Testis (tissue), 3 donors: ENCODE results near the gene CDH12. TPM values are rescaled to one million over a fixed set of nuclear protein-coding genes. Genes with fewer than 3 reads are reported as not detected.
"Not testable (repeated sequence)": the region's sequence is repeated elsewhere in the genome, so short reads cannot be mapped to it uniquely, and the experiment has no call there.

Experiments
- DNase-seq: peaks from one replicate; pipeline ENCODE4 v3.0.0-alpha.2; 2019
- H3K27ac ChIP-seq, 2 donors: fragments of 200-600 bp; sonication (generic); one replicate each; pipeline ENCODE4 v1.5.1; 2019
- H3K27me3 ChIP-seq: fragments of 200-600 bp; sonication (generic); one replicate; pipeline ENCODE4 v1.5.1; 2019
- H3K36me3 ChIP-seq: fragments of 200-600 bp; sonication (generic); one replicate; pipeline ENCODE4 v1.5.1; 2017; ENCODE audit warnings: low read depth; ENCODE audit errors: missing control alignments
- H3K4me1 ChIP-seq: fragments of 200-600 bp; sonication (generic); one replicate; pipeline ENCODE4 v1.5.1; 2019
- H3K4me3 ChIP-seq, 2 donors: fragments of 200-600 bp; sonication (generic); one replicate each; pipeline ENCODE4 v1.5.1; 2017 to 2019
- H3K9me3 ChIP-seq: fragments of 200-600 bp; sonication (generic); one replicate; pipeline ENCODE4 v1.5.1; 2017
- CTCF ChIP-seq, 3 experiments: fragments of 450-650 bp in 2 of 3; fragments of 200-600 bp in 1 of 3; sonication (generic) in 1 of 3; IDR thresholded peaks; one replicate each; pipeline ENCODE4 v1.5.1; 2016 to 2019; ENCODE audit warnings: antibody characterized with exemption in 3 of 3, mild to moderate bottlenecking in 2 of 3, moderate library complexity in 1 of 3
- POLR2A ChIP-seq: fragments of 450-650 bp; IDR thresholded peaks from one replicate; pipeline ENCODE4 v1.6.1; 2017; ENCODE audit warnings: antibody characterized with exemption, mild to moderate bottlenecking, moderate library complexity
- WGBS, 2 donors: methylation state at CpG; one replicate each; pipeline ENCODE4 v1.1.5; 2018; 5-methylcytosine and 5-hydroxymethylcytosine counted together
- intact Hi-C: fragments of 100-400 bp; cut with DNase I; formaldehyde crosslinking; loops from one replicate; pipeline ENCODE4 v1.15.1; 2023; ENCODE audit warnings: low total_unique reads
- polyA plus RNA-seq: library from polyadenylated mRNA; stranded (reverse); fragments of 350-450 nt; fragmentation: Illumina TruSeq; extraction: RNeasy Lipid Tissue Mini Kit (QIAGEN cat#74804); gene quantifications from one replicate; pipeline ENCODE4 v1.2.3, GENCODE V29; 2014; ENCODE audit warnings: low read depth, low replicate concordance; ENCODE audit not compliant: insufficient read depth
- total RNA-seq, 2 donors: library from RNA; depleted of rRNA; stranded (reverse); fragments of >200 nt; gene quantifications; one replicate each; pipeline ENCODE4 v1.2.3, GENCODE V29; 2016

The CDH12 gene
- total and polyA plus RNA-seq, 3 donors from 2014 or later, result 0.87 to 2.3 (median 2.3) TPM

- intact Hi-C loops, result no loop called here
- Histone ChIP-seq H3K27me3 (no peaks in the 10 kb centered on the region), H3K4me1 (no peaks in the 10 kb centered on the region), H3K9me3 (no peaks in the 10 kb centered on the region), H3K4me3 (no peak overlapping the region), H3K36me3 (no peaks in the 10 kb centered on the region), H3K27ac (no peak overlapping the region)
- WGBS, 2 donors, result 86 to 90% methylated on average over 6 of the region's 6 CpGs
- DNase-seq, result no peak
- TF ChIP-seq POLR2A (no peak), CTCF (IDR thresholded peaks at IDR 0.05) (no peak)
Observed at GRCh38 chr5:22348027-22348426, 505.1 kb downstream of the CDH12 start.

DNA sequence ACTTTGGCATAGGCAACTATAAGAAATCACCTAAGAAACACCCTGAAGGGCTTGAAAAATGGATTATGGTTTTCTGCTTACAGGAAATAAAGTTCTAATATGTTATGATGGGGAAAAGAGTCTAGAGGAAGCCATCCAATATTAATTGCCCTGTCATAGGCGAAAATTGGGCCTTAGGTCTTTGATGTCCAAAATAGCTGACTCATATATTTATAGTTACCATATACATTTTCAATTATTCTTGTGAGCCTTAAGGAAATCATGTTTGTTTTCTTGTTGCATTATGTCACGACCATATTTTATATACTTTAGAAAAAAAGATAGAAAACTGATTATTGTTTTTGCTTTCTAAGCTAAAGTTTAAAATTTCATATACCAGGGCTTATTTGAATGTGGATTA, 509.1 kb downstream of the CDH12 start:
- intact Hi-C loops, result no loop called here
- Histone ChIP-seq H3K9me3 (no peaks in the 10 kb centered on the region), H3K27ac (no peak overlapping the region), H3K4me1 (no peaks in the 10 kb centered on the region), H3K27me3 (no peaks in the 10 kb centered on the region), H3K36me3 (no peaks in the 10 kb centered on the region), H3K4me3 (no peak overlapping the region)
- TF ChIP-seq CTCF (IDR thresholded peaks at IDR 0.05), result no peak
- no peak for TF ChIP-seq POLR2A
- 81% methylated on average over 2 of the region's 2 CpGs for WGBS, 2 donors
- no peak for DNase-seq

- 89 to 92% methylated on average over 2 of the region's 2 CpGs for WGBS, 2 donors
- intact Hi-C loops, result no loop called here
- TF ChIP-seq POLR2A (no peak), CTCF (IDR thresholded peaks at IDR 0.05) (no peak)
- DNase-seq, result no peak
- Histone ChIP-seq H3K9me3 (no peaks in the 10 kb centered on the region), H3K36me3 (no peaks in the 10 kb centered on the region), H3K27ac (no peak overlapping the region), H3K27me3 (no peaks in the 10 kb centered on the region), H3K4me1 (no peaks in the 10 kb centered on the region), H3K4me3 (no peak overlapping the region)
Observed at GRCh38 chr5:22341406-22341805, 511.7 kb downstream of the CDH12 start.

DNA sequence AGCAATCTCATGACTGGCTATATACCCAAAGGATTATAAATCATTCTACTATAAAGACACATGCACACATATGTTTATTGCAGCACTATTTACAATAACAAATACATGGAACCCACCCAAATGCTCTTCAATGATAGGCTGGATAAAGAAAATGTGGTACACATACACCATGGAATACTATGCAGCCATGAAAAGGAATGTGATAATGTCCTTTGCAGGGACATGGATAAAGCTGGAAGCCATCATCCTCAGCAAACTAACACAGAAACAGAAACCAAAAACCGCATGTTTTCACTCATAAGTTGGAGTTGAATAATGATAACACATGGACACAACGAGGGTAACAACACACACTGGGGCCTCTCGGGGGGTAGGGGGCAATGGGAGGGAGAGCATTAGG, 520.2 kb downstream of the CDH12 start:
- H3K27ac ChIP-seq, H3K9me3 ChIP-seq, H3K27me3 ChIP-seq, H3K36me3 ChIP-seq, DNase-seq, intact Hi-C loops, H3K4me3 ChIP-seq, H3K4me1 ChIP-seq: not testable (repeated sequence)
- WGBS, 2 donors, result 79 to 87% methylated on average over 3 of the region's 3 CpGs

- H3K4me1 ChIP-seq, result no peaks in the 10 kb centered on the region
- no peak overlapping the region for H3K4me3 ChIP-seq
- intact Hi-C loops, result no loop called here
- WGBS, 2 donors, result 86% methylated on average over 1 of the region's 1 CpG
- H3K9me3 ChIP-seq, result no peaks in the 10 kb centered on the region
- TF ChIP-seq CTCF (IDR thresholded peaks at IDR 0.05) (no peak), POLR2A (no peak)
- H3K27me3 ChIP-seq, result no peaks in the 10 kb centered on the region
- no peak for DNase-seq
- no peaks in the 10 kb centered on the region for H3K36me3 ChIP-seq
- no peak overlapping the region for H3K27ac ChIP-seq
Observed at GRCh38 chr5:22329683-22330082, 523.5 kb downstream of the CDH12 start.
